Measurements from ENCODE around the gene DNAH8.

Gene DNAH8

DNA sequence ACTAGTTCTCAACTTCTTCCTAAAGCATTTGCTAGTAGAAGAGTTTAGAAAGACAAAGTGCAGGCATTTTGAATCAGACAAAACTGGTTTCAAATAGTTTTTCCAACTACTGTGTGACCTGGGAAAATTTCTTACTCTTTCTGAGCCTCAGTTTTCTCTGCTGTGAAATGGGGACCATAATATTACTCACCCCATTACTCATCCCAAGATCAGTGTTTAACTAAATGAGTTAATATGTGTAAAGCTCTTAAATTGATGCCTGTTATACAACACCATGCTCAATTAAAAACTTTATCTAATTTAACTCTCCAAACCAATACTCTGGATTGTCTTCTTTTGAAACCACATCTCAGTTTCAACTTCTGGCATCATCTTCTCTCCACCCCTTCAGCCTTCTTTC is 87.4 kb downstream of the DNAH8 start:
- ChIA-PET CTCF (no interaction called here), POLR2A (no interaction called here)
- no peak overlapping the region for H3K4me3 ChIP-seq (ENCODE audit: low read depth, low read length)
- no peak for DNase-seq (ENCODE audit: low read depth, low spot score)
- TF ChIP-seq, protein P1, sequence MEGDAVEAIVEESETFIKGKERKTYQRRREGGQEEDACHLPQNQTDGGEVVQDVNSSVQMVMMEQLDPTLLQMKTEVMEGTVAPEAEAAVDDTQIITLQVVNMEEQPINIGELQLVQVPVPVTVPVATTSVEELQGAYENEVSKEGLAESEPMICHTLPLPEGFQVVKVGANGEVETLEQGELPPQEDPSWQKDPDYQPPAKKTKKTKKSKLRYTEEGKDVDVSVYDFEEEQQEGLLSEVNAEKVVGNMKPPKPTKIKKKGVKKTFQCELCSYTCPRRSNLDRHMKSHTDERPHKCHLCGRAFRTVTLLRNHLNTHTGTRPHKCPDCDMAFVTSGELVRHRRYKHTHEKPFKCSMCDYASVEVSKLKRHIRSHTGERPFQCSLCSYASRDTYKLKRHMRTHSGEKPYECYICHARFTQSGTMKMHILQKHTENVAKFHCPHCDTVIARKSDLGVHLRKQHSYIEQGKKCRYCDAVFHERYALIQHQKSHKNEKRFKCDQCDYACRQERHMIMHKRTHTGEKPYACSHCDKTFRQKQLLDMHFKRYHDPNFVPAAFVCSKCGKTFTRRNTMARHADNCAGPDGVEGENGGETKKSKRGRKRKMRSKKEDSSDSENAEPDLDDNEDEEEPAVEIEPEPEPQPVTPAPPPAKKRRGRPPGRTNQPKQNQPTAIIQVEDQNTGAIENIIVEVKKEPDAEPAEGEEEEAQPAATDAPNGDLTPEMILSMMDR (IDR thresholded peaks at IDR 0.05; ENCODE audit: insufficient read depth, low read length, missing control alignments), result no peak

DNA sequence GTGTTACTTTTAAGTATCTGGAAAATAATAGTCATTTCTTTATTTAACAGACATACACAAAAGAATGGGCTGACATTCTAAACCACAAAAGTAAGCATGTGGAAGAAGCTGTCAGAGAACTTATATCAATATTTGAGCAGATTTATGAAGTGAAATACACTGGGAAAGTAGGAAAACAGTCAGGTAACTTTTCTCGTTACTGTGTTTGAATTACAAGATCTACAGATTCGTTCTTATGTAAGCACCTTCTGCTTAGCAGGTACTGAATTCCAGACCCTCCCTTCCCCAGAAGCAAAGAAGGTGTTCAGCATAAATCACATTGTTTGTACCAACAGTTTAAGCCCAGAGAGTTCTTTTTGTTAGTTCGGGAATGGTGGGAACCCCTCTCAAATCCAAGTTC is 88.0 kb downstream of the DNAH8 start:
- DNase-seq (ENCODE audit: low read depth, low spot score), result no peak
- POLR2A ChIA-PET, result no interaction called here
- CTCF ChIA-PET, result no interaction called here
- no peak overlapping the region for H3K4me3 ChIP-seq (ENCODE audit: low read depth, low read length)
- TF ChIP-seq, protein P1 (IDR thresholded peaks at IDR 0.05; ENCODE audit: insufficient read depth, low read length, missing control alignments), result no peak

DNA sequence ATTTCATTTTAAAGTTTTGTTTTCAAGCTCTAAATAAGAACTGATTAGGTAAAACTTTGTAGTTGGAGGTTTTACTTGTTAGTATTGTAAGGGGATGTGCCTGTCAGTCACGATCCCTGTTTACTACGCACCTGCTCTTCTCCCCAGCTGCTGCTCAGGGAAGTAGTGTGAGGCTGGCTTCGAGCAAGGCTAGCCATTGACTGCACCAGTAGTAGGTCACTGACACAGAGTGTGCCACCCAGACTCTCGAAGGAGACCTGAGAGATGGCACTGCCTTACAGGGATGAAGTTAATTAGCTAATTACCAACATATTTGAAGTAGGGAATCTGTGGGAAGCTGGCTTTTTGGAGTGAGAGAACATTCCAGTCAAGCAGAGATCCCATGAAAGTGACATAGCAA is 89.2 kb downstream of the DNAH8 start:
- no peak overlapping the region for H3K4me3 ChIP-seq (ENCODE audit: low read depth, low read length)
- TF ChIP-seq, protein P1 (IDR thresholded peaks at IDR 0.05; ENCODE audit: insufficient read depth, low read length, missing control alignments), result no peak
- POLR2A ChIA-PET, result no interaction called here
- CTCF ChIA-PET, result no interaction called here
- DNase-seq (ENCODE audit: low read depth, low spot score), result no peak

DNA sequence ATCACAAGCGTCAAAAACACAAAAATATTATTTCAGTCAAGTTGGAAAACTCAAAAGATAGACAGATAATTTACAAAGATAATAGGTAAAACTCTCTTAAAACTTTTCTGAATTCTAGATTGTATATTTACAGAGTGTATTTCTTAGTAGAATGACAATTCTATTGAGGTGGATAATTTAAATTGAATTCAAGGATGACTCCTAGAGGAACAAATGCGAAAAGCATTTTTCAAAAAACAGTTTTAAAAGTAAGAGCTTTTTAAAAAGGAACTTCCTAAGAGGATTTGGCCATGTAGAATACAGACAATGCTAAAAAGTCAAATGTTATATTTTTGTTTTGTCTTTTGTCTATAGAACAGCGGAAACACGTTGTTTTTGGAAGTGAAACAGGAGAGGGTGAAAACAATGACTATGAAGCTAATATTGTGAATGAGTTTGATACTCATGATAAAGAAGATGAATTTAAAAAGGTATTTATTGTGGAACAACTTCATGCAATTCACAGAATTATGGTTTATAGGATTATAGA is 90.1 kb downstream of the DNAH8 start:
- TF ChIP-seq, protein P1 (IDR thresholded peaks at IDR 0.05; ENCODE audit: insufficient read depth, low read length, missing control alignments), result no peak
- ChIA-PET POLR2A (no interaction called here), CTCF (interaction anchor here (1.0 kb wide), 1 partner anchor 8 kb away, joined by 3 read pairs; no protein-coding TSS in a partner anchor)
- DNase-seq (ENCODE audit: low read depth, low spot score), result no peak
- H3K4me3 ChIP-seq (ENCODE audit: low read depth, low read length), result no peak overlapping the region

DNA sequence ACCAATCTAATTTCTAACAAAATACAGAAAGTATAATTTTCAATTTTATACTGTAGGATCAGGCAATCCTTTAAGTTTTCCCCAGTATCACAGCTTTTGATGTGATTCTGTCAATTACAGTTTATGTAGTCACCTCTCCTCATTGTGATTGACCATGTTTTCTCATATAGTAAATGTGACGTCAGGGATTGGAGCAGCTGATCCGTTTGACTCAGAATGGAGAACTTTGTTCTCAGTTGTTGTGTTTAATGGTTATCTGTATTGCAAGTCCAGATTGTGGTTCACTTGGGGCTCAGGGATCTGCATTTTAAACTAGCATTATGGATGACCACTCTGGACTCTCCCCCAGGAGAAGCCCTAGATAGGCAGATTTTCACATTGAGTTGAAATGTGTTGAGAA is 90.6 kb downstream of the DNAH8 start:
- no peak overlapping the region for H3K4me3 ChIP-seq (ENCODE audit: low read depth, low read length)
- ChIA-PET CTCF (interaction anchor here (1.0 kb wide), 1 partner anchor 9 kb away, joined by 3 read pairs; no protein-coding TSS in a partner anchor), POLR2A (no interaction called here)
- TF ChIP-seq, protein P1 (IDR thresholded peaks at IDR 0.05; ENCODE audit: insufficient read depth, low read length, missing control alignments), result no peak
- DNase-seq (ENCODE audit: low read depth, low spot score), result no peak

DNA sequence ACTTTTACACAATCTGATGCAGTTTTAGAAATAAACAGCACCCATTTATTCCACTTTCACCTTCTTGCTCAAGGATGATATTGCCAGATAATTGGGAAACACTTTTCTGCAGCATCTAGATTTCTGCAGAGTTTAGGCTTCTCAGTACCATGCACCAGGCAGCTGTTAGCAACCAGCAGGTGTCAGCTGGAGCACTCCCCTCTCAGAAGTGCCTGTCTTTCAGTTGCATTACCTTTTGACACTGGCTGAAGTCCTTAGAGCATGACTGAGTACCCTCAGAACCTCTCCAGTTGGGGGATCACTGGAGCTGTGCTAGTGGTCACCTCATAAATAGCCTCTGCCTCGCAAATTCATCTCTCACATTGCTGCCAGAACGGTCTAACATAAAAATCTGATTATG is 91.2 kb downstream of the DNAH8 start:
- no peak for DNase-seq (ENCODE audit: low read depth, low spot score)
- POLR2A ChIA-PET, result no interaction called here
- H3K4me3 ChIP-seq (ENCODE audit: low read depth, low read length), result no peak overlapping the region
- TF ChIP-seq, protein P1 (IDR thresholded peaks at IDR 0.05; ENCODE audit: insufficient read depth, low read length, missing control alignments), result no peak
- CTCF ChIA-PET, result no interaction called here

All from AG04449 (cell line).